ENCODE data around the gene GNB1L.

The GNB1L gene, protein sequence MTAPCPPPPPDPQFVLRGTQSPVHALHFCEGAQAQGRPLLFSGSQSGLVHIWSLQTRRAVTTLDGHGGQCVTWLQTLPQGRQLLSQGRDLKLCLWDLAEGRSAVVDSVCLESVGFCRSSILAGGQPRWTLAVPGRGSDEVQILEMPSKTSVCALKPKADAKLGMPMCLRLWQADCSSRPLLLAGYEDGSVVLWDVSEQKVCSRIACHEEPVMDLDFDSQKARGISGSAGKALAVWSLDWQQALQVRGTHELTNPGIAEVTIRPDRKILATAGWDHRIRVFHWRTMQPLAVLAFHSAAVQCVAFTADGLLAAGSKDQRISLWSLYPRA

GRCh38 chr22:19854778-19855503 lies at the start of gene GNB1L, which contains the start of gene RTL10:
Gene GNB1L, minus strand, starts transcription at chr22:19854874. Its CDS starts 33,519 bp downstream, at chr22:19821355.
Gene RTL10, minus strand, starts transcription at chr22:19854874. Its CDS starts 2,613 bp downstream, at chr22:19852261.
- peak; percentile 97 for DNase-seq

DNA sequence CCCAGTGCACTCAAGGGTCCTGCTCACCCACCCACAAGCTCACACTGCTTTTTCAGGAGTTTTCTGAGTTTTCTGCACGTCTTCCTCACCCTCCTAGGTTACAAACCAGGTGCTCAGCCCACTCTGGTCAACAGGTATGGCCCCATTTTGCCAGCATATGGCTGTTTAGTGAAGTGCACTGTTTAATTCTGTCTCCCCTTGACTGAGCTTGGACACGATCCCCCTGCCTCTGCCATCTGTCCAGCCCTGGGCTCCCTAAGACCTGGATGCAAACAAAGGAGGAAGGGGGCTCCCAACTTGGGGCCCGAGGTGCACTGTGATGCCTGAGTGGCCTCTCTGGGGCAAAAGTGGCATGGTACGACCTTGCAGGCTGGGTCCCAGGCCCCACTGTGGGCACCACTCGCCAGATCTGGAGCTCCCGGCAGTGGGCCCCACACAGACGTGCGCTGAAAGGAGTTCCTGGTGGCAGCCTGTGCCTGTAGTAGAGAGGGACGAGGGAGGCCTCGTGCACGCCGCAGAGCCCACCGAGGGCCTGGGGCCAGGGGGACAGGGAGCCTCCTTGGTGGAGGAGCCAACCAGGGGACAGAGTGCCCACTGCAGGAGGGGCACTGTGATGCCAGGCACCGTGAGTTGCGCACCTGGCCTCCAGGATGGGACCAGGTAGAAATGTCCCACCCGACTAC lies 49.6 kb upstream of the GNB1L start:
- DNase-seq: no peak

DNA sequence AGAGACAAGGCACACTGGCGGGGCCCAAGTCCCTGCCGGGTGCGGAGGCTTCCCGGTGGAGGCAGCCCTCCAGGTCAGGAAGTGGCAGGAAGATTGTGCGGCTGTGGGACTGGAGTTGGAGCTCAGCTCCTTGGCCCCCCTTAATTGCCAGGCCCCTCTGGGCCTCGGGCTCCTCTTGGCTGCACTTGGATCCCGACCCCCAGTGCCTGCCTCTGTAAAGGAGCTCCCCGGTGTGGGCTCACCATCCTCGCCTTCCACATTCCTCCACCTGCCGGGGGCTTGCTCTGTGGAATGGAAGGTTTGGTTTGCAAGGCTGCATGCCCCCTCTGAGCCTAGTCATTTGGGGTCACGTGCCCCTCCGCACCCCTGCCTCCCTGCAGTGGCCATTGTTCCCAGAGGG lies 48.8 kb upstream of the GNB1L start:
- DNase-seq: no peak

DNA sequence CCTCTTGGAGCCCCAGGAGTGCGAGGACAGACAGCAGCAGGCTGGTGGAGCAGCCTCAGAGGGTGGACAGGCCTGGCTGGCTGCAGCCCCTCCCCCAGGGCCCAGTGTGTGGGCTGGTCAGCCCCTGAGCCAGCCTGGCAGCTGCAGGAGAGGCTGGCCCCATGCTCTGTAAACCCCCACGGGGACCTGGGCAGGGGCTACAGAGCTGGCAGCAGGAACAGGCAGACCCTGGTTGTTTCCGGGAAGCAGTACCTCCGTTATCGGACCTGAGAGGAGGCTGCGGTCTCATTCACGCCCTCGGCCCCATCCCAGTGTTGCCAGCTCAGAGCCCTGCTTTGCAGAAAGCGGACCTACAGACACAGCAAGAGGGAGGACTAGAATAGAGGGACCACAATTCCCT lies 48.4 kb upstream of the GNB1L start:
- no peak for DNase-seq

DNA sequence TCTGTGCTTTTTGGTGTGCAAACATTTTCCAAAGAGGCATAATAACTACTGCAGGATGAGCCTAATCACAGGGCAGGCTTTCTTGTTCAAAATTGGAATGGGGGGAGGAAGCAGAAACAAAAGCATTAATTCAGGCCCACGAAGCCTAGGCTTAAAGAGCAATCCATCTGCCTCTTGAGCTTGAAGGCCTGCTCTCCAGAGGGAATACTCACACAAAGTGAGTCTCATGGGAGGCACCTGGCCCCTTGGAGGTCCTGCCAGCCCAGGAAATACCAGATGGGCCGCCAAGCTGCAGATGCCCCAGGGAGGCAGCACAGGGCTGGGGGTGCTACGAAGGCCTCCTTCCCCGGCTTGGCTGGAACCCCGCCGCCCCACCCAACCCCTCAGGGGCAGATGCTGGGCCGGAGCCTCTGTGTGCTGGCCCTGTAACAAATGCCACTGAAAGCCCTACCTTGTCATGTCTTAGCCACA lies 47.6 kb upstream of the GNB1L start:
- DNase-seq: no peak

GRCh38 chr22:19901577-19902244 lies 47.0 kb upstream of the GNB1L start:
- no peak for DNase-seq

DNA sequence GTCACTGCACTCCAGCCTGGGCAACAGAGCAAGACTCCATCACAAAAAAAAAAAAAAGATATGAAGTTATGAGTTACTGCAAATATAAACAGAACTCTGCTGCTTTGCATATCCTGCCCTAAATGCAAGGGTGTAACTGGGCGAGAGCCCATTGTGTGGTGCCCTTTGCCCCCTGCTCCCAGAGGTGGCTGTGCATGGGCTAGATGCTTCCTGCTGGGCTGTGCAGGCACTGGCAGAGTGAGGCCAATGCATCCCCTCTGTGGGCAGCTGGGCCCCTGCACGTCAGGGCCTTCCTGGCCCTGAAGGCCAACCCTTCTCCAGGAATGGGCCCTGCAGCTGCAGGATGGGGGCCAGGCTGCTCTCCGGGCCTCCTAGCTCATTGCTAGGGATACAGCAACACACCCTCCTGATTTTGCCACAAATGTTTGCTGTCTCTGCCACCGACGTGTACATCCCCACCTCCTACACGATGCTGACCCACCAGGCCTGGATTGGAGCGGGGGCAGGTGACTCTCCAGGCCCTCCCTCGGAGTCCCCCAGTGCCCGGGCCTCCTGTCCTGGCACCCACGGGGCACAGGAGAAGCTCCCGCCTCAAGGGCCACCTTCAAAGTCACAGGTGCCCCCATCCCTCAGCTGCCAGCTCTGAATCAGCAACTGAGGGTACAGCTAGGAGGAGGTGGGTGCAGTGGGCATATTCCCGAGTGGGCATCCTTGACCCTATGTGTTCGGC lies 46.2 kb upstream of the GNB1L start:
- no peak for DNase-seq

DNA sequence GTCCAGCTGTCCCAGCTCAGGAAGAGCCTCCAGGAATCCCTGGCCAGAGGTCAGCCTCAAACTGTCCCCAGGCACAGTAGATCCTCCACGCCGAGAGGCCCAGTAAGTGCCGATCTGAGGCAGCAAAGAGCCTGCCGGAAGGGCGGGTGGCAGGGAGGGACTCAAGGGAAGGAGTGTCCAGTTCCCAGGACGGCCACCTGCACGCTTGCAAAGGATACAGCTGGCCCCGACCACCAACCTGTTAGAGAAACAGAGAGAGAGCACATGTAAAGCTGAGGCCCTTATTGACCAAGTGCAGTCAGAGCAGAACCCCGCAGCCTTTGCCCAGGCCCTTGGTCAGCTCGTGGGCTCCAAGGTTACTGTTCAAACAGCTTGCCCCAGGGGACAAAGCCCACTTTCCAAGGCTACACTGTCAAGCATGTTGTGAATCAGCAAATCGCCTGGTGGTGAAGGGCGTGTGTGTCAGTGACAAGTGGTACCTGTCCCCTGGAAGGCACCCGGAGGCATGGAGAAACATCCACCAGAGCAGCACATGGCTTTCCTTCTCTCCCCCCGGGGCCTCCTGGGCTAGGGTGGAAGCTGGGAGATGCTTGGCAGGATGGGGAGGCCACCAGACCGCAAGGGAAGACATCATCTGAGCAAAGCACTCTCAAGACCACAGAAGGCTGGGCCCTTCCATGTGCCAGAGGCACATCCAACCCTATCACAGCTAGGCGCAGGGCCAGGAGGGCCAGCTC lies 44.3 kb upstream of the GNB1L start:
- DNase-seq: no peak

GRCh38 chr22:19898145-19898544 lies 43.5 kb upstream of the GNB1L start:
- no peak for DNase-seq

GRCh38 chr22:19897726-19898125 lies 43.1 kb upstream of the GNB1L start:
- no peak for DNase-seq

- DNase-seq: no peak
Measured at GRCh38 chr22:19896665-19897355, 42.1 kb upstream of the GNB1L start.

- no peak for DNase-seq
Measured at GRCh38 chr22:19895160-19895849, 40.6 kb upstream of the GNB1L start.

DNA sequence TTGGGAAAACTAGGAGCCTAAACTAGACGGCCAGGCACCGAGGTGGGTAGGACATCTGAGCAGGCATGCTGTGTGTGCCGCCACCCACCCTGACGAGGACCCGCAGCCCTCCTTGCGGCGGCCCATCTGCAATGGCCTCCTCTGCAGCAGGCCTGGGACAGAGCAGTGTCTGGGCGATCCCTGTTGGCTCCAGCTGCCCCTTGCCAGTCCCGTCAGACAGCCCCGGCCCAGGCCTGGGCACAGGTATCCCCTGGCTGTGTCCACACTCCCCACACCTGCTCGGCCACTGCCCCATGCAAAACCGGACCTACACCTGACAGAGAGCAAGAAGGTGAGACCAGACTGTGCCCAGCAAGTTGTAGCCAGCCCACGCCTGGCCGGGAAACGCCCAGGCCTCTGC lies 38.7 kb upstream of the GNB1L start:
- no peak for DNase-seq

DNA sequence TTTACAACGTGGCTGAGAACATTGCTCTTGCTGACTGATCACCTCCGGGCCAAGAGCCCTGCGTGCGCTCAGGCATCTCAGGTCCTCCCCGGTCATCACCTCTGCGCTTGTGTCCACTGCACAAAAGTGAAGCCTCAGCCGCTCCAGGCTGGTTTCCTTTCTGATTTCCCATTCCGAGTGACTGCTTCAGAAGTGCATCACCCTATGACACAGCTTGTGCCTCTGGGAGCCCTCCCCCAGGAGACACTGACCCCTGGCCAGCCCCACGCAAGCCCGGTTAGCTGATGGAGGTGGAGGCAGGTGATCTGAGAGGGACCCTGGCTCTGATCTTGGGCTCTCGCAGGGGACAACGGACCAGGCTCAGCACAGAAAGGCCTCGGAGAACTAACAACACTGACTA lies 38.3 kb upstream of the GNB1L start:
- no peak for DNase-seq

DNA sequence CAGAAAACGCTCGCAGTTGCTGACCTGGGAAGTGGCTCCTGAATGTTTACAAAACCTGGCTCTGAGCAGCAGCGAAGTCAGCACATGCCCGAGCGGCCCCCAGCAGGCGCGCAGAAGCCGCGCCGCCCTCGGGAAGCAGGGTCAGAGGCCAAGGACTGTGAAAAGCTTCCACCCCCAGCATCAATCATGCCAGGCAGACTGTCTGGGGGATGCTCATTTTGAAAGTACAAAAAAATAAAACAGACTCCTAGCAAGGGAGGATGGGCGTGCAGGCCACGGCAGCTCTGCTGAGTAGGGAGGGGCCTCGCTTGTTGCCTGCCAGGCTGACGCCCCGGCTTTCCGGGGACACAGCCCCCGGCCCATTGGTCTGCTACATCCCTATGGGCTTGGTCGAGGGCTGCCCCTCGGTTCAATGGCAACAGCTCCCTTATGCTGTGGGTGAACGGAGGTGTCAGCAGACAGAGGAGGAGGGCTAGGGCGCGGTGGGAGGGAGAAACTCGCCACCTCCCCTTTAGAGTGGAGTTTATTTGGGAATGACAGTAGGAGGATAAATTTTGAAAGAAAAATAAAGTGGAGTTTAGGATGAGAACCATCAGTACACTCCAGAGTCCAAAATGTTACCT lies 37.7 kb upstream of the GNB1L start:
- DNase-seq: peak; percentile 31

- peak; percentile 88 for DNase-seq
Measured at GRCh38 chr22:19891317-19892256, 36.9 kb upstream of the GNB1L start.

DNA sequence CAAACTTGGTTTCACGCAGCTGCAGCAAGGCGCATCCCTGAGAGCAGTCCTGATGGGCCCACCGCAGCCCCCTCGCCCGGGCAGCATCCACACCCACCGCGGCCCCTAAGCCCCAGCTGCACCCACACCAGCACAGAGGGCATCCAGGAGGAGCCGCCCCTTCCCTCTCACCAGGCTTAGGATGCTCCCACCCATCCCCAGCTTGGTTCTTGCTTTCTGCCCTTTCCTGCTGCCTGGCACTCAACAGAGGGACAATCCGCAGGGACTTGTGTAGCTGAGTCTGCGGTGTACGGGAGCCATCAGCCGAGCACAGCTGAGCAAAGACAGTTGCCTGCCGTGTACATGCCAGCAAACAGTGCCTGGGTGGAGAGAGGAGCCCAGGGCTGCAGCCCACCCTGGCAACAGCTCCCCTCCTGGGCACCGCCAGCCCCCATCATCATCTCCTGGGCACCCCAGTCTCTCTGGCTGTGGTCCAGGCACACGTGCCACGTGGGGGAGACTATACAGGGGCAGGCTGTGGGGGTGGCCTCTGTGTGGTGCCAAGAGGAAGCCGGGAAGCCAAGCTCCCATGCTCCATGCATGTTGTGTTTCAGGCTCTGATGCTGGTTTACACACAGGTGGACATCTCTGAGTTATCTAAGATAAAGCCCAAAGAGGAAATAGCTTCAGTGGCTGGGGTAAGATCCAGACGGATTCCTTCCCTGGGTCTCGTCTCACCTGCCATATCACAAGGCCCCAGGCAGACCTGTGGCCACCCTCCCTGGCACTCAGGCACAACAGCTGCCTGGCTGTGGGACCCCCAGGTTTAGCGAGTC lies 36.0 kb upstream of the GNB1L start:
- DNase-seq: no peak

DNA sequence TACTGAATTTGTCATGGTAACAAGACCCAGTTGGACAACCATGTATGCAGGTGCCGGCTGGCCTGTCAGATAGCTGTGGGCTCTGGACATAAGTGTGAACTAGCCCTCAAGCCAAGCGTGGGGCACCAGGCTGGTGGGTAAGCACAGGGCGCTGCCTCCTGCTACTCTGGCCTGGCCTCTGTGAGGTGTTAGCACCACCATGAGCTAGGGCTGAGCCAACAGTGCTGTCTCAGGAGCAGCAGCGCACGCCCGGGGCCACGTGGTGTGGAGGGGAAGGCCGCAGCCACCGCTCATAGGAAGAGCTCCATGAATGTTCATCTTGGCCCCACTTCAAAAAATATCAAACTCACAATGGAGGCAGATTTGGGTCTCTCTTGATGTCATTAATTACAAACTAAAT lies 35.3 kb upstream of the GNB1L start:
- DNase-seq: no peak

Data from HCEC 1CT (cell line).